A549 (cell line): ENCODE measurements around the gene HERC3. TPM values are rescaled to one million over a fixed set of nuclear protein-coding genes. Genes with fewer than 3 reads are reported as not detected.

Source experiments
- ATAC-seq, 2 experiments: fragments of 200-7000 bp in 1 of 2; fragments of >200 bp in 1 of 2; cut with Nextera tagmentation in 1 of 2; cut with Tn5 transposase in 1 of 2; 3 replicates each; pipeline versions ENCODE4 v1.8.0 to v1.9.1; 2018 to 2020; ENCODE audit warnings: mild to moderate bottlenecking in 1 of 2, moderate library complexity in 1 of 2
- CTCF ChIA-PET: fragments of 300-600 bp; sonication (Branson Sonifier 250); formaldehyde crosslinking; extraction: SDS; loops from one replicate; lab custom pipeline; 2021; ENCODE audit warnings: antibody characterized with exemption, inconsistent platforms; lab: Yijun Ruan, JAX
- POLR2A ChIA-PET: fragments of 350-600 bp; formaldehyde crosslinking; extraction: SDS; loops from one replicate; lab custom pipeline; 2021; ENCODE audit warnings: antibody characterized with exemption, inconsistent platforms; lab: Yijun Ruan, JAX
- DNase-seq, 2 experiments: peaks; one replicate each; pipeline versions ENCODE4 v3.0.0 to v3.0.0-alpha.2; 2011 to 2016; ENCODE audit warnings: low read depth in 1 of 2, low spot score in 1 of 2
- FAIRE-seq: peaks from 2 replicates; lab custom pipeline; 2011; peaks lifted over from hg19 to GRCh38; lab: Jason Lieb, UNC
- H3K27ac ChIP-seq, 2 experiments: fragments of >200 bp; sonication (Bioruptor Twin); formaldehyde crosslinking; 3 replicates each; pipeline ENCODE4 v1.5.1; 2016 to 2017
- H3K4me1 ChIP-seq: fragments of >200 bp; sonication (Bioruptor Twin); formaldehyde crosslinking; 3 replicates; pipeline ENCODE4 v1.6.1; 2016
- H3K4me2 ChIP-seq: fragments of >200 bp; sonication (Bioruptor Twin); formaldehyde crosslinking; 3 replicates; pipeline ENCODE4 v1.6.1; 2016
- H3K4me3 ChIP-seq: fragments of >200 bp; sonication (Bioruptor Twin); formaldehyde crosslinking; 3 replicates; pipeline ENCODE4 v1.5.1; 2016
- H3K9me3 ChIP-seq: fragments of >200 bp; sonication (Bioruptor Twin); formaldehyde crosslinking; 3 replicates; pipeline ENCODE4 v1.6.1; 2016
- BHLHE40 ChIP-seq: IDR thresholded peaks from 2 replicates; pipeline ENCODE4 v1.6.1; 2012; ENCODE audit warnings: low read depth, low read length, inconsistent platforms
- CHD4 ChIP-seq: fragments of 200-600 bp; sonication (generic); IDR thresholded peaks from 2 replicates; pipeline ENCODE4 v1.6.1; 2016; ENCODE audit warnings: antibody characterized with exemption, mild to moderate bottlenecking, borderline replicate concordance
- EHF ChIP-seq: fragments of 250-450 bp; sonication (Bioruptor Pico); IDR thresholded peaks from 2 replicates; pipeline ENCODE4 v1.5.0; 2020; ENCODE audit warnings: mild to moderate bottlenecking
- EHMT2 ChIP-seq: fragments of 200-600 bp; sonication (generic); IDR thresholded peaks from 2 replicates; pipeline ENCODE4 v1.6.1; 2016; ENCODE audit warnings: antibody characterized with exemption, low read depth, mild to moderate bottlenecking, moderate library complexity
- ESRRA ChIP-seq: fragments of 150-350 bp; IDR thresholded peaks from 2 replicates; pipeline ENCODE4 v1.6.1; 2014; ENCODE audit warnings: mild to moderate bottlenecking, low read length, borderline replicate concordance
- FOSB ChIP-seq: fragments of 250-450 bp; sonication (Bioruptor Pico); IDR thresholded peaks from 2 replicates; pipeline ENCODE4 v1.5.0; 2020; ENCODE audit warnings: mild to moderate bottlenecking, moderate library complexity
- HES2 ChIP-seq: fragments of >200 bp; sonication (Bioruptor Twin); formaldehyde crosslinking; IDR thresholded peaks from 2 replicates; pipeline ENCODE4 v1.6.1; 2016
- HEYL ChIP-seq: fragments of 250-450 bp; sonication (Bioruptor Pico); IDR thresholded peaks from 2 replicates; pipeline ENCODE4 v1.8.0; 2021; ENCODE audit warnings: mild to moderate bottlenecking, moderate library complexity
- HOXB5 ChIP-seq: fragments of 250-450 bp; sonication (Bioruptor Pico); IDR thresholded peaks from 2 replicates; pipeline ENCODE4 v1.5.0; 2020; ENCODE audit warnings: mild to moderate bottlenecking, moderate library complexity
- JUN ChIP-seq, 2 experiments: fragments of >200 bp; sonication (Bioruptor Twin); formaldehyde crosslinking; IDR thresholded peaks; 2 replicates in 1 of 2; 3 replicates in 1 of 2; pipeline ENCODE4 v1.6.1; 2016 to 2017
- JUNB ChIP-seq: fragments of >200 bp; sonication (Bioruptor Twin); formaldehyde crosslinking; IDR thresholded peaks from 2 replicates; pipeline ENCODE4 v1.6.1; 2016
- MYC ChIP-seq: IDR thresholded peaks from 2 replicates; pipeline ENCODE4 v1.6.1; 2012; ENCODE audit warnings: mild to moderate bottlenecking, inconsistent platforms, low read length, improper control_type of control experiment, borderline replicate concordance
- NFE2L2 ChIP-seq: fragments of 150-350 bp; conservative IDR thresholded peaks from 2 replicates; pipeline ENCODE4 v1.6.1; 2014; ENCODE audit warnings: low read length
- NPAS2 ChIP-seq: fragments of 250-450 bp; sonication (Bioruptor Pico); IDR thresholded peaks from 2 replicates; pipeline ENCODE4 v1.8.0; 2022; ENCODE audit warnings: mild to moderate bottlenecking, moderate library complexity, borderline replicate concordance
- NR3C1 ChIP-seq: fragments of >200 bp; sonication (Bioruptor Twin); formaldehyde crosslinking; IDR thresholded peaks from 3 replicates; pipeline ENCODE4 v1.6.1; 2017
- POLR2A ChIP-seq: IDR thresholded peaks from 2 replicates; pipeline ENCODE4 v1.6.1; 2012; ENCODE audit warnings: mild to moderate bottlenecking, low read length
- TFCP2L1 ChIP-seq: fragments of 250-450 bp; sonication (Bioruptor Pico); IDR thresholded peaks from 2 replicates; pipeline ENCODE4 v1.5.0; 2021; ENCODE audit warnings: mild to moderate bottlenecking
- ZFP36 ChIP-seq: fragments of 450-650 bp; IDR thresholded peaks from 2 replicates; pipeline ENCODE4 v1.6.1; 2014; ENCODE audit warnings: borderline replicate concordance; ENCODE audit not compliant: partially characterized antibody
- ZSCAN20 ChIP-seq: fragments of 250-450 bp; sonication (Bioruptor Pico); IDR thresholded peaks from 2 replicates; pipeline ENCODE4 v1.8.0; 2022; ENCODE audit warnings: mild to moderate bottlenecking, moderate library complexity
- WGBS: methylation state at CpG from one replicate; pipeline ENCODE4 v1.1.6; 2017; ENCODE audit errors: missing lambda C conversion rate; 5-methylcytosine and 5-hydroxymethylcytosine counted together
- polyA plus RNA-seq, 4 experiments: library from polyadenylated mRNA; depleted of rRNA in 3 of 4; stranded (reverse); fragments of >200 nt; fragmentation: RNase III in 1 of 4; extraction: RNeasy Plus Mini Kit Qiagen cat#74134 plus additional on column Dnase treatment in 1 of 4; gene quantifications; 2 replicates in 3 of 4; 3 replicates in 1 of 4; pipeline ENCODE4 v1.2.3, GENCODE V29; 2011 to 2017
- TF ChIP-seq, protein P1 (sequence below): fragments of 250-450 bp; sonication (Bioruptor Pico); IDR thresholded peaks from 2 replicates; pipeline ENCODE4 v1.5.0; 2021; ENCODE audit warnings: mild to moderate bottlenecking, moderate library complexity, borderline replicate concordance
- TF ChIP-seq, protein P2 (sequence below): fragments of 150-350 bp; IDR thresholded peaks from 2 replicates; pipeline ENCODE4 v1.6.1; 2014; ENCODE audit warnings: low read depth, mild to moderate bottlenecking, low read length

The HERC3 gene
- polyA plus RNA-seq, 2 of the 4 experiments (the other 2 are of a cell fraction) = 4.9 to 6.2 TPM

DNA sequence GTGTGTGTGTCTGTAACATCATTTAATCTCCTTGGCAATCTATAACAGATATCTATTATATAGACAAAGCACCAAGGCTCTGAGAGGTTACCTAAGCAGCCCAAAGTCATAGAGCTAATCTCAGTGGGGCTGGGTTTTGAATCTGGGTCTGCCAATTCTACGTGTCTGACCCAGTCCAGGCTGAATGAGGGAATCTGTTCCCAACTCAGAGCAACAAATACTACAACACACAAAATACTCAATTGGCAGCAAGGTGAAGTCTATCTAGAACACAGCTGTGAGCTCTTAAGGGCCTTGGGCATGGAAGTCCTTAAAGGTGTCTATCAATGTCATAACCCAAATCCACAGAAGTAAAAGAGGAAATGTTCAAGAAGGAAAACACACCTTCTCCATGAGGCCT lies 152.9 kb downstream of the HERC3 start:
- no peak for ATAC-seq
- H3K27ac ChIP-seq = no peak overlapping the region
- 0 out of 3 replicates have a peak, but pooled peaks cover 3% of the 10 kb centered on the region for H3K4me1 ChIP-seq
- DNase-seq = no peak
- no peaks in the 10 kb centered on the region for H3K9me3 ChIP-seq
- TF ChIP-seq ZSCAN20 (CRISPR knock-in tag) = no peak
- no peak for TF ChIP-seq EHMT2
- no peak overlapping the region for H3K4me3 ChIP-seq
- WGBS = 92% methylated on average over 1 of the region's 1 CpG
- ChIA-PET CTCF (interaction anchor here (0.6 kb wide), 1 partner anchor 26 kb away, joined by 3 read pairs; no protein-coding TSS in a partner anchor), POLR2A (no interaction called here)
- no peak for FAIRE-seq
- H3K4me2 ChIP-seq = no peak overlapping the region

GRCh38 chr4:88745581-88746163 lies 153.4 kb downstream of the HERC3 start:
- Histone ChIP-seq H3K9me3 (no peaks in the 10 kb centered on the region), H3K27ac (no peak overlapping the region), H3K4me2 (no peak overlapping the region), H3K4me1 (peaks cover 4% of the 10 kb centered on the region), H3K4me3 (no peak overlapping the region)
- no peak for FAIRE-seq
- WGBS = 95% methylated on average over 1 of the region's 1 CpG
- ChIA-PET POLR2A (no interaction called here), CTCF (interaction anchor here (1.9 kb wide), 1 partner anchor 20 kb away, joined by 5 read pairs; no protein-coding TSS in a partner anchor)
- TF ChIP-seq HOXB5 (no peak), JUNB (no peak), ZFP36 (no peak), HEYL (CRISPR knock-in tag) (no peak), NFE2L2 (no peak), JUN (IDR thresholded peaks at IDR 0.05) (no peak), BHLHE40 (no peak), ZSCAN20 (CRISPR knock-in tag) (no peak), NPAS2 (no peak), CHD4 (no peak)
- no peak for ATAC-seq
- no peak for DNase-seq

GRCh38 chr4:88746206-88746605 lies 153.9 kb downstream of the HERC3 start:
- WGBS = 82% methylated on average over 5 of the region's 5 CpGs
- no peaks in the 10 kb centered on the region for H3K9me3 ChIP-seq
- ChIA-PET POLR2A (no interaction called here), CTCF (interaction anchor here (1.9 kb wide), 1 partner anchor 19 kb away, joined by 5 read pairs; no protein-coding TSS in a partner anchor)
- no peak overlapping the region for H3K27ac ChIP-seq
- no peak for TF ChIP-seq TFCP2L1 (CRISPR knock-in tag)
- no peak for TF ChIP-seq JUNB
- TF ChIP-seq ESRRA = no peak
- TF ChIP-seq, protein P1, sequence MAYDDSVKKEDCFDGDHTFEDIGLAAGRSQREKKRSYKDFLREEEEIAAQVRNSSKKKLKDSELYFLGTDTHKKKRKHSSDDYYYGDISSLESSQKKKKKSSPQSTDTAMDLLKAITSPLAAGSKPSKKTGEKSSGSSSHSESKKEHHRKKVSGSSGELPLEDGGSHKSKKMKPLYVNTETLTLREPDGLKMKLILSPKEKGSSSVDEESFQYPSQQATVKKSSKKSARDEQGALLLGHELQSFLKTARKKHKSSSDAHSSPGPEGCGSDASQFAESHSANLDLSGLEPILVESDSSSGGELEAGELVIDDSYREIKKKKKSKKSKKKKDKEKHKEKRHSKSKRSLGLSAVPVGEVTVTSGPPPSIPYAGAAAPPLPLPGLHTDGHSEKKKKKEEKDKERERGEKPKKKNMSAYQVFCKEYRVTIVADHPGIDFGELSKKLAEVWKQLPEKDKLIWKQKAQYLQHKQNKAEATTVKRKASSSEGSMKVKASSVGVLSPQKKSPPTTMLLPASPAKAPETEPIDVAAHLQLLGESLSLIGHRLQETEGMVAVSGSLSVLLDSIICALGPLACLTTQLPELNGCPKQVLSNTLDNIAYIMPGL = no peak
- TF ChIP-seq JUN (IDR thresholded peaks at IDR 0.05) = no peak
- TF ChIP-seq FOSB = no peak
- no peak for TF ChIP-seq NR3C1
- no peak for TF ChIP-seq EHF (CRISPR knock-in tag)
- TF ChIP-seq, protein P2, sequence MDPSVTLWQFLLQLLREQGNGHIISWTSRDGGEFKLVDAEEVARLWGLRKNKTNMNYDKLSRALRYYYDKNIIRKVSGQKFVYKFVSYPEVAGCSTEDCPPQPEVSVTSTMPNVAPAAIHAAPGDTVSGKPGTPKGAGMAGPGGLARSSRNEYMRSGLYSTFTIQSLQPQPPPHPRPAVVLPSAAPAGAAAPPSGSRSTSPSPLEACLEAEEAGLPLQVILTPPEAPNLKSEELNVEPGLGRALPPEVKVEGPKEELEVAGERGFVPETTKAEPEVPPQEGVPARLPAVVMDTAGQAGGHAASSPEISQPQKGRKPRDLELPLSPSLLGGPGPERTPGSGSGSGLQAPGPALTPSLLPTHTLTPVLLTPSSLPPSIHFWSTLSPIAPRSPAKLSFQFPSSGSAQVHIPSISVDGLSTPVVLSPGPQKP = no peak
- TF ChIP-seq POLR2A = no peak
- no peak for TF ChIP-seq NPAS2
- no peak for TF ChIP-seq MYC
- TF ChIP-seq HES2 = no peak
- H3K4me3 ChIP-seq = no peak overlapping the region
- H3K4me1 ChIP-seq = peaks cover 10% of the 10 kb centered on the region
- ATAC-seq (no peak), DNase-seq (no peak), FAIRE-seq (no peak)
- H3K4me2 ChIP-seq = no peak overlapping the region
